Adrenal gland (tissue), 5 donors: ENCODE measurements around the gene SPTAN1.

Experiments
- CTCF ChIP-seq, 6 experiments: fragments of 450-650 bp in 4 of 6; fragments of 200-600 bp in 2 of 6; sonication (generic) in 1 of 6; IDR thresholded peaks; 1 replicate in 5 of 6; 2 replicates in 1 of 6; pipeline versions ENCODE4 v1.5.1 to v1.8.0; 2016 to 2021; ENCODE audit warnings: antibody characterized with exemption in 6 of 6, mild to moderate bottlenecking in 2 of 6, moderate library complexity in 1 of 6
- POLR2A ChIP-seq, 2 donors: fragments of 450-650 bp; IDR thresholded peaks; one replicate each; pipeline ENCODE4 v1.6.1; 2017; ENCODE audit warnings: antibody characterized with exemption in 2 of 2, mild to moderate bottlenecking in 2 of 2, moderate library complexity in 1 of 2
- donor health status: DM: no; HTN: no; CAD: no.

GRCh38 chr9:128626181-128626580 lies 73.8 kb downstream of the SPTAN1 start:
- no peak for TF ChIP-seq CTCF (IDR thresholded peaks at IDR 0.05)
- no peak for TF ChIP-seq POLR2A (IDR thresholded peaks at IDR 0.05)
